Thoracic aorta (tissue), 2 donors: ENCODE results near the gene GNRHR. TPM values are rescaled to one million over a fixed set of nuclear protein-coding genes. Genes with fewer than 3 reads are reported as not detected.
A peak's percentile ranks its signal among the peaks of the same experiment; 100 is the strongest.
"Not testable (repeated sequence)": the region's sequence is repeated elsewhere in the genome, so short reads cannot be mapped to it uniquely, and the experiment has no call there.

ENCODE experiments used
- ATAC-seq: fragments of 150-250 bp; one replicate; pipeline ENCODE4 v1.8.0; 2017; ENCODE audit warnings: low read depth; ENCODE audit not compliant: insufficient number of reproducible peaks, low FRiP score
- DNase-seq: peaks from one replicate; pipeline ENCODE4 v3.0.0-alpha.2; 2020; ENCODE audit warnings: low spot score
- H3K27ac ChIP-seq, 2 donors: fragments of 200-600 bp; sonication (generic); 1 replicate in 1 of 2; 2 replicates in 1 of 2; pipeline ENCODE4 v1.5.1; 2016; ENCODE audit warnings: mild to moderate bottlenecking in 2 of 2, moderate library complexity in 2 of 2
- H3K27me3 ChIP-seq: fragments of 200-600 bp; sonication (generic); replicated peaks from 2 replicates; pipeline ENCODE4 v1.6.0; 2016; ENCODE audit warnings: mild to moderate bottlenecking; ENCODE audit not compliant: insufficient read depth
- H3K36me3 ChIP-seq: fragments of 200-600 bp; sonication (generic); one replicate; pipeline ENCODE4 v1.5.1; 2016
- H3K4me1 ChIP-seq, 2 donors: fragments of 200-600 bp; sonication (generic); 1 replicate in 1 of 2; 2 replicates in 1 of 2; pipeline versions ENCODE4 v1.5.1 to v1.6.0; 2016; ENCODE audit warnings: low read depth in 2 of 2, mild to moderate bottlenecking in 1 of 2; ENCODE audit not compliant: control insufficient read depth in 1 of 2
- H3K4me3 ChIP-seq: fragments of 200-600 bp; sonication (generic); 2 replicates; pipeline ENCODE4 v1.5.1; 2016; ENCODE audit warnings: mild to moderate bottlenecking
- H3K9me3 ChIP-seq: fragments of 200-600 bp; sonication (generic); 2 replicates; pipeline ENCODE4 v1.5.1; 2016
- total RNA-seq, 2 donors: library from RNA; depleted of rRNA; stranded (reverse); fragments of >200 nt; gene quantifications; one replicate each; pipeline versions ENCODE4 v1.1.0 to v1.2.3, GENCODE V29; 2016
- TF ChIP-seq, protein P1 (sequence below): fragments of 200-600 bp; sonication (generic); IDR thresholded peaks from one replicate; pipeline ENCODE4 v1.5.1; 2019; ENCODE audit warnings: antibody characterized with exemption

Gene GNRHR
- total RNA-seq, 2 donors from 2014 or later, result not detected

GRCh38 chr4:67712650-67713528 is 41.3 kb downstream of the GNRHR start:
- Histone ChIP-seq H3K4me3 (no peak overlapping the region), H3K4me1 (no peaks in the 10 kb centered on the region), H3K27me3 (no peaks in the 10 kb centered on the region), H3K9me3 (no peaks in the 10 kb centered on the region), H3K36me3 (no peaks in the 10 kb centered on the region), H3K27ac (no peak overlapping the region)
- ATAC-seq (no peak), DNase-seq (no peak)
- TF ChIP-seq, protein P1, sequence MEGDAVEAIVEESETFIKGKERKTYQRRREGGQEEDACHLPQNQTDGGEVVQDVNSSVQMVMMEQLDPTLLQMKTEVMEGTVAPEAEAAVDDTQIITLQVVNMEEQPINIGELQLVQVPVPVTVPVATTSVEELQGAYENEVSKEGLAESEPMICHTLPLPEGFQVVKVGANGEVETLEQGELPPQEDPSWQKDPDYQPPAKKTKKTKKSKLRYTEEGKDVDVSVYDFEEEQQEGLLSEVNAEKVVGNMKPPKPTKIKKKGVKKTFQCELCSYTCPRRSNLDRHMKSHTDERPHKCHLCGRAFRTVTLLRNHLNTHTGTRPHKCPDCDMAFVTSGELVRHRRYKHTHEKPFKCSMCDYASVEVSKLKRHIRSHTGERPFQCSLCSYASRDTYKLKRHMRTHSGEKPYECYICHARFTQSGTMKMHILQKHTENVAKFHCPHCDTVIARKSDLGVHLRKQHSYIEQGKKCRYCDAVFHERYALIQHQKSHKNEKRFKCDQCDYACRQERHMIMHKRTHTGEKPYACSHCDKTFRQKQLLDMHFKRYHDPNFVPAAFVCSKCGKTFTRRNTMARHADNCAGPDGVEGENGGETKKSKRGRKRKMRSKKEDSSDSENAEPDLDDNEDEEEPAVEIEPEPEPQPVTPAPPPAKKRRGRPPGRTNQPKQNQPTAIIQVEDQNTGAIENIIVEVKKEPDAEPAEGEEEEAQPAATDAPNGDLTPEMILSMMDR, result no peak

- TF ChIP-seq, protein P1, result no peak
- no peak for ATAC-seq
Measured at GRCh38 chr4:67712000-67712625, 42.1 kb downstream of the GNRHR start.

DNA sequence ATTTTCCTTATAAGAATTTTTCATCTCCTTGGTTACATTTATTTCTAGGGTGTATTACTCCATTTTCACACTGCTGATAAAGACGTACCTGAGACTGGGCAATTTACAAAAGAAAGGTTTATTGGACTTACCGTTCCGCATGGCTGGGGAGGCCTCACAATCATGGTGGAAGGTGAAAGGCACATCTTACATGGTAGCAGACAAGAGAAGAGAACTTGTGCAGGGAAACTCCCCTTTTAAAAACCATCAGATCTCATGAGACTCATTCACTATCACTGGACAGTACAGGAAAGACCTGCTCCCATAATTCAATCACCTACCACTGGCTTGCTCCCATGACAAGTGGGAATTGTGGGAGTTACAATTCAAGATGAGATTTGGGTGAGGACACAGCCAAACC is 47.5 kb downstream of the GNRHR start:
- not testable (repeated sequence) for H3K27ac ChIP-seq, ATAC-seq

More at GRCh38 chr4:67712000-67712625, 42.1 kb downstream of the GNRHR start:
- H3K27ac ChIP-seq, result no peak overlapping the region
- no peak overlapping the region for H3K4me3 ChIP-seq
- DNase-seq, result no peak
- no peaks in the 10 kb centered on the region for H3K4me1 ChIP-seq
- H3K27me3 ChIP-seq, result no peaks in the 10 kb centered on the region
- H3K36me3 ChIP-seq, result no peaks in the 10 kb centered on the region
- H3K9me3 ChIP-seq, result no peaks in the 10 kb centered on the region

GRCh38 chr4:67704843-67705242 is 49.3 kb downstream of the GNRHR start:
- no peak for ATAC-seq
- Histone ChIP-seq H3K27ac (no peak overlapping the region), H3K4me1 (peaks cover 5 to 13% of the 10 kb centered on the region in 2 donors), H3K27me3 (no peaks in the 10 kb centered on the region), H3K9me3 (no peaks in the 10 kb centered on the region), H3K36me3 (no peaks in the 10 kb centered on the region), H3K4me3 (no peak overlapping the region)
- TF ChIP-seq, protein P1, result no peak
- DNase-seq, result no peak

More for the DNA sequence above, 47.5 kb downstream of the GNRHR start:
- H3K36me3 ChIP-seq, H3K4me1 ChIP-seq, DNase-seq, H3K4me3 ChIP-seq, H3K9me3 ChIP-seq, H3K27me3 ChIP-seq: not testable (repeated sequence)

DNA sequence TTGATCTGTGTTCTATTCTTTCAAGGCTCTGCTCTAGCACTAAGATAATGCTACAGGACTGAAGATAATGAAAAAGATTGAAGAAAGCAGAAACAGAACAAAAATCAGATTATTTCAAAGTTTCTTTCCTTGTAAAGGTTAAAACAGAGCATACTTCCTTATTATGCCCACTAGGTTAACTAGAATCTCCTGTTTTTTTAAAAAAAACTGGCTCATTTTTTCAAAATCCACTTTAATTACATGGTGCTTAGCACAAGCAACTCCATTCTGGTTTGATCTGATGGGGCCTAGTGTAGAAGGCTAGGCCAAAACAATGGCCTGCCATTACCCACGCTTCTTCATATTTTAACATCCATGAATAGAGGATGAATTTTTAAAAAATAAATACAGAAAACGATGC is 52.0 kb downstream of the GNRHR start:
- Histone ChIP-seq H3K27me3 (no peaks in the 10 kb centered on the region), H3K4me3 (peak overlapping the region; percentile 80), H3K36me3 (no peaks in the 10 kb centered on the region), H3K27ac (no peak overlapping the region), H3K4me1 (peaks cover 5 to 16% of the 10 kb centered on the region in 2 donors), H3K9me3 (no peaks in the 10 kb centered on the region)
- ATAC-seq (no peak), DNase-seq (no peak)
- TF ChIP-seq, protein P1, result no peak
